Measurements from ENCODE around the gene EFCAB13.

- TF ChIP-seq, protein P1, sequence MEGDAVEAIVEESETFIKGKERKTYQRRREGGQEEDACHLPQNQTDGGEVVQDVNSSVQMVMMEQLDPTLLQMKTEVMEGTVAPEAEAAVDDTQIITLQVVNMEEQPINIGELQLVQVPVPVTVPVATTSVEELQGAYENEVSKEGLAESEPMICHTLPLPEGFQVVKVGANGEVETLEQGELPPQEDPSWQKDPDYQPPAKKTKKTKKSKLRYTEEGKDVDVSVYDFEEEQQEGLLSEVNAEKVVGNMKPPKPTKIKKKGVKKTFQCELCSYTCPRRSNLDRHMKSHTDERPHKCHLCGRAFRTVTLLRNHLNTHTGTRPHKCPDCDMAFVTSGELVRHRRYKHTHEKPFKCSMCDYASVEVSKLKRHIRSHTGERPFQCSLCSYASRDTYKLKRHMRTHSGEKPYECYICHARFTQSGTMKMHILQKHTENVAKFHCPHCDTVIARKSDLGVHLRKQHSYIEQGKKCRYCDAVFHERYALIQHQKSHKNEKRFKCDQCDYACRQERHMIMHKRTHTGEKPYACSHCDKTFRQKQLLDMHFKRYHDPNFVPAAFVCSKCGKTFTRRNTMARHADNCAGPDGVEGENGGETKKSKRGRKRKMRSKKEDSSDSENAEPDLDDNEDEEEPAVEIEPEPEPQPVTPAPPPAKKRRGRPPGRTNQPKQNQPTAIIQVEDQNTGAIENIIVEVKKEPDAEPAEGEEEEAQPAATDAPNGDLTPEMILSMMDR (IDR thresholded peaks at IDR 0.05; ENCODE audit: low read depth, low read length, missing input control): no peak
- no peak for TF ChIP-seq REST (IDR thresholded peaks at IDR 0.05)
- TF ChIP-seq, protein P2, sequence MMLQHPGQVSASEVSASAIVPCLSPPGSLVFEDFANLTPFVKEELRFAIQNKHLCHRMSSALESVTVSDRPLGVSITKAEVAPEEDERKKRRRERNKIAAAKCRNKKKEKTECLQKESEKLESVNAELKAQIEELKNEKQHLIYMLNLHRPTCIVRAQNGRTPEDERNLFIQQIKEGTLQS (IDR thresholded peaks at IDR 0.05): no peak
- TF ChIP-seq, protein P3, sequence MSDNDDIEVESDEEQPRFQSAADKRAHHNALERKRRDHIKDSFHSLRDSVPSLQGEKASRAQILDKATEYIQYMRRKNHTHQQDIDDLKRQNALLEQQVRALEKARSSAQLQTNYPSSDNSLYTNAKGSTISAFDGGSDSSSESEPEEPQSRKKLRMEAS (IDR thresholded peaks at IDR 0.05): no peak
- no peak for TF ChIP-seq JUND (IDR thresholded peaks at IDR 0.05)
- TF ChIP-seq TAF1 (conservative IDR thresholded peaks at IDR 0.05): no peak
- no peak for TF ChIP-seq SP1 (IDR thresholded peaks at IDR 0.05)
- TF ChIP-seq RAD21 (IDR thresholded peaks at IDR 0.05): no peak
- no peak for TF ChIP-seq ZBTB33 (IDR thresholded peaks at IDR 0.05)
Measured at GRCh38 chr17:47292206-47292605, 31.5 kb upstream of the EFCAB13 start.

Data from liver (tissue), 3 donors.